GM18505 (cell line): Measurements from ENCODE around the gene SEMA6D.

Source experiments
- ATAC-seq: cut with Tn5 transposase; IDR thresholded peaks from one replicate; pipeline ENCODE4 v1.9.1; 2021; ENCODE audit not compliant: unreplicated experiment
- POLR2A ChIP-seq: IDR thresholded peaks from 4 replicates; pipeline ENCODE4 v1.6.1; 2011; ENCODE audit warnings: borderline replicate concordance; ENCODE audit not compliant: insufficient read depth, insufficient read length; ENCODE audit errors: extremely low read depth

The SEMA6D gene

GRCh38 chr15:47741907-47742306 is 24.6 kb downstream of the SEMA6D start:
- TF ChIP-seq POLR2A, result no peak
- ATAC-seq, result no peak

DNA sequence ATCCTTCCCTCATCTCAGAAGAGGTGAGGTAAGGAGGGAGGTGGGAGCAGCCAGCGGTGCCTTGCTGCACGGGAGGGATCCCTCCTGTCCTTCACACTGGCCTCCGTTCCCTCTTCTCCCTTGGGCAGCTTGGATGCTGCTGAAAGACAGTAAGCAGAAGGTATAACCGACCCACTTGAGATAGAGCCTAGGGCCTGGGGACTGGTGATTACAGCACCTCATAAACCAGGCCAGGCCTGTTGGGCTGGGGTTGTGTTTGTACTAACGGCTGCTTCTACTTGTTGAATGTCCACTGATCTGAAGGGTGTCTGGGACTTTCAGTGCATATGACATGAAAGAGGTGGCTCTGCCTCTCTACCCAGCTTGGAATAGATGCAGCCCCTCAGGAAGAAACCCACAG is 25.0 kb downstream of the SEMA6D start:
- TF ChIP-seq POLR2A, result no peak
- ATAC-seq, result no peak

DNA sequence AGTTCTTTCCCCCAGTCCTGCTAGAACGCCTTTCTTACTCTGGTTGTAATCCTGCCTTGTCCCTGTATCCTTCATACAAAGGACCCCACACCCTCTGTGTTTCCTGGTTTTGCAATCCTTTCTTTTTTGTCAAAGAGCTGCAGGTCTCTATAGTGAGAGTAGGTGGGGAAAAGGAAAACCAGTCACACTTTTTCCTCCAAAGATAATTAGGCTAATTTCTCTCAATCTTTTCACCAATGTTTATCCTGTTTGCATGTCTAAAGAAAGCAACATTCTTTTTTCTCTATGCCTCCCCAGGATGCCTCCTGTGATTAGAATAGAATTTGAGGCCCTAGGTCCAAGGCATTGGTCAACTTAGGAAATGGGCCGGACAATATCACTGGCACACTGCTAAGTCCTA is 25.4 kb downstream of the SEMA6D start:
- ATAC-seq, result no peak
- TF ChIP-seq POLR2A, result no peak

- no peak for TF ChIP-seq POLR2A
Observed at GRCh38 chr15:47743385-47743784, 26.1 kb downstream of the SEMA6D start.

DNA sequence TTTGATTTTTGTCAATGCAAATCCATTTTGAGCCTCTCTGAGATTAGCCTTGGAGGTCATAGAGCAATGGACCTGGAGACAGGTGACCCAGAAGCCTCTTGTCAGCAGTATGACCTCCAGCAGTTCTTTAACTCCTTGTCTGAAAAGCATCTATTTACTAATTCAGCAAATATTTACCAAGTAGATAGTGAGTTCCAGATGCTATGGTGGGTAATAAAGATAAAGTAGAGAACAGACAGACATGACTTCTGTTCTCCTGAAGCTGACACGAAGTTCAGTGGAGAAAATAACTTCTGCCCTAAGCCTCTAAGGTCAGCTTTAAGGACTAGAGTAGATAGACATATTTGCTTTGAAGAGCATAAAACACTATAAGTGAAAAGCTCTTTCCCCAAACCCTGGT is 26.6 kb downstream of the SEMA6D start:
- no peak for TF ChIP-seq POLR2A
- no peak for ATAC-seq

More at GRCh38 chr15:47743385-47743784, 26.1 kb downstream of the SEMA6D start:
- no peak for ATAC-seq

- no peak for ATAC-seq
- TF ChIP-seq POLR2A, result no peak
Observed at GRCh38 chr15:47744496-47744895, 27.2 kb downstream of the SEMA6D start.

DNA sequence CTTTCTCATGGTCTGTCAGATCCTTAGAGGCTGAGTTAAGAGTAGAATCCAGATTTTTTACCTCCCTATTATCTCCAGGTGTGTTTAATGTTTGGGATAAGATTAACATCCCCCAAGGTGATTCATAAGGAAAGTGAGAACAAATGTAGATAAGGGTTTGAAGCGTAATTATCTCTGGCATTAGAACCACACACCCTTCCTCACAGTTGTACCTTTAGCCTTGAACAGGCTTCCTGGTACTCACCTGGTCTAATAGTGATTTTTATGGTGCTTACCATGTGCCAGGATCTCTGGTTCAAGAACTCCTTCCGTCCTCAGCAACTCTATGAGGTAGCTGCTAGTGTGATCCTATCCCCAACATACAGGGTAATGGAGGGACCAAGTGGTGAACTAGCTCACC is 27.7 kb downstream of the SEMA6D start:
- ATAC-seq, result no peak
- no peak for TF ChIP-seq POLR2A

GRCh38 chr15:47746516-47746915 is 29.2 kb downstream of the SEMA6D start:
- ATAC-seq, result no peak
- TF ChIP-seq POLR2A, result no peak

- TF ChIP-seq POLR2A, result no peak
- no peak for ATAC-seq
Observed at GRCh38 chr15:47750030-47750739, 32.9 kb downstream of the SEMA6D start.

- no peak for TF ChIP-seq POLR2A
- ATAC-seq, result no peak
Observed at GRCh38 chr15:47750740-47751262, 33.5 kb downstream of the SEMA6D start.

- TF ChIP-seq POLR2A, result no peak
- ATAC-seq, result no peak
Observed at GRCh38 chr15:47753591-47753990, 36.3 kb downstream of the SEMA6D start.

- ATAC-seq, result no peak
- no peak for TF ChIP-seq POLR2A
Observed at GRCh38 chr15:47754312-47754711, 37.0 kb downstream of the SEMA6D start.

- no peak for ATAC-seq
- TF ChIP-seq POLR2A, result no peak
Observed at GRCh38 chr15:47755941-47756340, 38.6 kb downstream of the SEMA6D start.

GRCh38 chr15:47756872-47757271 is 39.6 kb downstream of the SEMA6D start:
- ATAC-seq, result no peak
- no peak for TF ChIP-seq POLR2A

DNA sequence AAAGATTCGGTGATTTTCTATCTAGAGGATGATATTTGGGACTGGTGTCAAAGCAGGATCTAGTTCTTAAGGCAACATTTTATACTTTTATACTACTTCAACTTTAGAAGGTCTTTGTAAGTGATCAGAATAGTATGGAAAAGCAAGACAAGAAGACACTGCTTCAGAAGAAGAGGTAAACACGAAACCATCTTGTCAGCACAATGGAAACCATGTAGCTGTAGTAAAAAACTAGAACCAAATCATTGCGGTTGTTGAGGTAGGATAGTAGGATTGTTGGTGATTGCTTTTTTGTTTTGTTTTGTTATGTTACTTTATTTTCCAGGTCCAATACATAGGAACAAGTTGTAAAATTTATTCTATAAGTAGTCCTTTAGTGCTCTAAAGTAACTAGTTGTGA is 40.0 kb downstream of the SEMA6D start:
- ATAC-seq, result no peak
- no peak for TF ChIP-seq POLR2A

- ATAC-seq, result no peak
- TF ChIP-seq POLR2A, result no peak
Observed at GRCh38 chr15:47762621-47763020, 45.3 kb downstream of the SEMA6D start.

- no peak for TF ChIP-seq POLR2A
- ATAC-seq, result no peak
Observed at GRCh38 chr15:47764666-47765065, 47.4 kb downstream of the SEMA6D start.
